Measurements from ENCODE around the gene HEMGN.

The HEMGN gene

GRCh38 chr9:97930972-97931371 is 7.0 kb downstream of the HEMGN start:
- DNase-seq (ENCODE audit: low read depth in 3 of 3): no peak

- DNase-seq (ENCODE audit: low read depth in 3 of 3): no peak
Observed at GRCh38 chr9:97928986-97929604, 8.9 kb downstream of the HEMGN start.

GRCh38 chr9:97925497-97926334 is 12.3 kb downstream of the HEMGN start:
- DNase-seq (ENCODE audit: low read depth in 3 of 3): no peak

GRCh38 chr9:97924386-97924785 is 13.6 kb downstream of the HEMGN start:
- DNase-seq (ENCODE audit: low read depth in 3 of 3): no peak

GRCh38 chr9:97923529-97924108 is 14.4 kb downstream of the HEMGN start:
- peak; percentile 48 to 62 (median 55) for DNase-seq (ENCODE audit: low read depth in 3 of 3)

- peak; percentile 97 to 98 (median 97) for DNase-seq (ENCODE audit: low read depth in 3 of 3)
Observed at GRCh38 chr9:97921959-97922724, 15.8 kb downstream of the HEMGN start, which contains the start of gene TRMO. TRMO (minus strand) TSS chr9:97922500; CDS start chr9:97922493, 7 bp downstream.

GRCh38 chr9:97919217-97919813 is 18.7 kb downstream of the HEMGN start:
- no peak for DNase-seq (ENCODE audit: low read depth in 3 of 3)

GRCh38 chr9:97918611-97919010 is 19.4 kb downstream of the HEMGN start:
- DNase-seq (ENCODE audit: low read depth in 3 of 3): no peak

GRCh38 chr9:97911970-97912369 is 26.0 kb downstream of the HEMGN start:
- DNase-seq (ENCODE audit: low read depth in 3 of 3): no peak

- no peak for DNase-seq (ENCODE audit: low read depth in 3 of 3)
Observed at GRCh38 chr9:97911528-97911927, 26.4 kb downstream of the HEMGN start.

- DNase-seq (ENCODE audit: low read depth in 3 of 3): no peak
Observed at GRCh38 chr9:97910357-97910756, 27.6 kb downstream of the HEMGN start.

- DNase-seq (ENCODE audit: low read depth in 3 of 3): no peak
Observed at GRCh38 chr9:97908705-97909104, 29.3 kb downstream of the HEMGN start.

GRCh38 chr9:97907632-97908031 is 30.3 kb downstream of the HEMGN start:
- no peak for DNase-seq (ENCODE audit: low read depth in 3 of 3)

GRCh38 chr9:97907046-97907445 is 30.9 kb downstream of the HEMGN start:
- no peak for DNase-seq (ENCODE audit: low read depth in 3 of 3)

GRCh38 chr9:97906236-97906831 is 31.6 kb downstream of the HEMGN start:
- DNase-seq (ENCODE audit: low read depth in 3 of 3): peak in 1 of 3 experiments; percentile 48

GRCh38 chr9:97905228-97905627 is 32.7 kb downstream of the HEMGN start:
- DNase-seq (ENCODE audit: low read depth in 3 of 3): no peak

GRCh38 chr9:97904725-97905124 is 33.2 kb downstream of the HEMGN start:
- DNase-seq (ENCODE audit: low read depth in 3 of 3): no peak

- DNase-seq (ENCODE audit: low read depth in 3 of 3): no peak
Observed at GRCh38 chr9:97903177-97903576, 34.8 kb downstream of the HEMGN start.

GRCh38 chr9:97900738-97901565 is 37.0 kb downstream of the HEMGN start:
- DNase-seq (ENCODE audit: low read depth in 3 of 3): no peak

GRCh38 chr9:97900103-97900737 is 37.8 kb downstream of the HEMGN start:
- no peak for DNase-seq (ENCODE audit: low read depth in 3 of 3)

Measured in stimulated activated CD4-positive, alpha-beta T cell treated with anti-CD3 and anti-CD28 coated beads, TNF-alpha, amount 100 ng/mL, for 24 hours (primary cell).